ENCODE results near the gene DUSP10.

The DUSP10 gene

DNA sequence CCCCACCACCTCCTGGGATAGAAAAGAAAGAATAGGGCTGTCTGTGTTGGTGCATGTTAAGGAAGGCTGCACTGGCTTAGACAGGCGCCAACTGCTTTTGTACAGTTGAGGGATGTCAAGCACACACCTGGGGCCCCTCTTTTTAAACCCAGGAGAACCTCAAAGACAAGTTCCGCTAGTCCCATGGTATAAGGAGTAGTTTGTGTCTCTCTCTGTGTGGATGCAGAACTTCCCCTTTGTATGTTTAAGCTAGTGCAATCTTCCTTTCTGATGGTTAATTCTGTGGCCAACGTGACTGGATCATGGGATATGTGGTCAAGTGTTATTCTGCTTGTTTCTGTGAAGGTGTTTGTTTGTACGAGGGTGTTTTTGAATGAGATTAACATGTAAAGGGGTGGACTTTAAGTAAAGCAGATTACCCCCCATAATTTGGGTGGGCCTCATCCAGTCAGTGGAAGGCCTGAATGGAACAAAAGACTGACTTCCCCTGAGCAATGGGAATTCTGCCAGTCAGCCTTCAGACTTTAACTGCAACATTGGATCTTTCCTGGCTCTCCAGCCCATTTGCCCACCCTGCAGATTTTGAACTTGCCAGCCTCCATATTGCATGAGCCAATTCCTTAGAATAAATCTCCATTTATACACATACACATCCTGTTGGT lies 9.5 kb upstream of the DUSP10 start:
- H3K27ac ChIP-seq, result no peak overlapping the region
- TF ChIP-seq, protein P1, sequence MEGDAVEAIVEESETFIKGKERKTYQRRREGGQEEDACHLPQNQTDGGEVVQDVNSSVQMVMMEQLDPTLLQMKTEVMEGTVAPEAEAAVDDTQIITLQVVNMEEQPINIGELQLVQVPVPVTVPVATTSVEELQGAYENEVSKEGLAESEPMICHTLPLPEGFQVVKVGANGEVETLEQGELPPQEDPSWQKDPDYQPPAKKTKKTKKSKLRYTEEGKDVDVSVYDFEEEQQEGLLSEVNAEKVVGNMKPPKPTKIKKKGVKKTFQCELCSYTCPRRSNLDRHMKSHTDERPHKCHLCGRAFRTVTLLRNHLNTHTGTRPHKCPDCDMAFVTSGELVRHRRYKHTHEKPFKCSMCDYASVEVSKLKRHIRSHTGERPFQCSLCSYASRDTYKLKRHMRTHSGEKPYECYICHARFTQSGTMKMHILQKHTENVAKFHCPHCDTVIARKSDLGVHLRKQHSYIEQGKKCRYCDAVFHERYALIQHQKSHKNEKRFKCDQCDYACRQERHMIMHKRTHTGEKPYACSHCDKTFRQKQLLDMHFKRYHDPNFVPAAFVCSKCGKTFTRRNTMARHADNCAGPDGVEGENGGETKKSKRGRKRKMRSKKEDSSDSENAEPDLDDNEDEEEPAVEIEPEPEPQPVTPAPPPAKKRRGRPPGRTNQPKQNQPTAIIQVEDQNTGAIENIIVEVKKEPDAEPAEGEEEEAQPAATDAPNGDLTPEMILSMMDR (conservative IDR thresholded peaks at IDR 0.05), result no peak

- H3K27ac ChIP-seq, result no peak overlapping the region
- TF ChIP-seq, protein P1 (conservative IDR thresholded peaks at IDR 0.05), result no peak
Observed at GRCh38 chr1:221748981-221749380, 7.1 kb upstream of the DUSP10 start.

- TF ChIP-seq, protein P1 (conservative IDR thresholded peaks at IDR 0.05), result no peak
- no peak overlapping the region for H3K27ac ChIP-seq
Observed at GRCh38 chr1:221747839-221748238, 6.0 kb upstream of the DUSP10 start.

DNA sequence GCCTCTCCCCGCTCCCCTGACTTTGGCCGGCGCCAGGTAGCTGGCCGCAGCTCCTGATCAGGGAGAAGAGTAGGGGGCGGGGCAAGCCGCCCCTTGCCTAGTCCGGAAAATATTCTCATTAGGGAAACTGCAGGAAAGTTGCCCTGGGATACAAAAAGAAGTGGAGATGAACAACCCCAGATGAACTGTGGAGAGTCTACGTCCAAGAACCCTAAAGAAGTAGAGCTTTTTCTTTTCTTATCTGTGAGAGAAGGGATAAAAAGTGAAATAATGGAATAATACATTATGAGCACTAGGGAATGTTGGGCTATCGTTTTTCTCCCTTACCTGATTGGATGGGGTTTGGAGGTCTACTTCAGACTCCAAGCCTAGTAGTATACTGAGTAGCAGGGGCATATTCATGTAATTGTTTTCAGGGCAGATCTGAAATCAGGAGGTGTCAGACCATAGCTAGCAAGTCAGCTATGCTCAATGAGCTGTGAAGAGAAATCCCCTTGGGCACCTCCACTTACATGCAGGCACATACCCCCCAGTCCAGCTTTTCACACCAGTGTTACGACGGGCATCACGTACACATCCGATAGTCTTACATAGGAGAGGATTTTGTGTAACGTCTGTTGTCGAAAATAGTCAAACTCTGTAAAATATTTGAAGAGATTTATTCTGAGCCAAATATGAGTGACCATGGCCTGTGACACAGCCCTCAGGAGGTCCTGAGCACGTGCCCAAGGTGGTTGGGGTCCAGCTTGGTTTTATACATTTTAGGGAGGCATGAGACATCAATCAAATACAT lies 1.7 kb upstream of the DUSP10 start:
- TF ChIP-seq, protein P1 (conservative IDR thresholded peaks at IDR 0.05), result no peak
- peak overlapping the region; percentile 90 for H3K27ac ChIP-seq

DNA sequence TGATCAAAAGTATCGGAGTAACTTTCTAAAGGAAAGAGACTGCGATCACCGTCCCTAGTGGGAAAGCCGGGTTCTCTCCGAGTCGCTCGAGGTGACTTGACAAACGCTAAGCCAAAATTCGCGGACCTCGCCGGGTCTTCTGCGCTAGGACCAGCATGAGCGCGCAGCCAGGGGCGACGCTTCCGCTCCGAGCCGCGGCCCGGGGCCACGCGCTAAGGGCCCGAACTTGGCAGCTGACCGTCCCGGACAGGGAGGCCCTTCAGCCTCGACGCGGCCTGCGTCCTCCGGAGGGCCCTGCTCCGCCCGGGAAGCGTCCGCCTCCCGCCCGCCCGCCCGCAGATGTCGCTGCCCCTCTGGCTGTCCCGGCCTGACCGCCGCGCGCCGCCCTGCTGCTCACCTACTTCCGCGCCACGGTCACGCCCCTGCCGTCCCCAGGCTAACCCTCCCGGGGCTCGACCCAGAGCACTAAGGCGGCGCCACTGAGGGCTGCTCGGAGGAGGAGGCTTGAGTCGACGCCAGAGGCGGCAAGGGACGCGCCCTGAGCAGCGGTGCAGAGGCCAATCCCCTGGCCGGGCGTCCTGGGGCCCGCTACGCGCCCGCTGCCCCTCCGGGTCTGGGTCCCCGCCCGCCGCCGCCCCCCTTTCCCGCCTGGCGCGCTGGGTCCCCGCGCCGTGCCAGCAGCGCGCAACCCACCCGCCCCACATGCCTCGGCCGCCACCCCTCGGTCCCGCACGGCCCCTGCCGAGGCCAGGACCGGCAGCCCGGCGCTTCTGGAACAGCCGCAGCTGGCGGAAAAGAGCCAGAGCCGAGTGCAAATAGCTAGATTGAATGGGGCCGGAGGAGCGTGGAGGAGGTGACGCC lies 896 bp upstream of the DUSP10 start:
- H3K27ac ChIP-seq, result peak overlapping the region; percentile 90

GRCh38 chr1:221740993-221741702 lies 741 bp downstream of the DUSP10 start:
- H3K27ac ChIP-seq, result peak overlapping the region; percentile 90
- TF ChIP-seq, protein P1 (conservative IDR thresholded peaks at IDR 0.05), result no peak

More for the DNA sequence above, 896 bp upstream of the DUSP10 start:
- TF ChIP-seq, protein P1 (conservative IDR thresholded peaks at IDR 0.05), result peak; percentile 48
